Endothelial cell of coronary artery (primary cell): ENCODE data around the gene ZNF563. TPM values are rescaled to one million over a fixed set of nuclear protein-coding genes. Genes with fewer than 3 reads are reported as not detected.

Experiments
- total RNA-seq: library from RNA; depleted of rRNA; stranded (reverse); fragments of >200 nt; gene quantifications from 2 replicates; pipeline ENCODE4 v1.2.3, GENCODE V29; 2014

ZNF563 gene
- 0.45 and 2.1 TPM in 2 replicates for total RNA-seq

GRCh38 chr19:12333162-12334159, at the start of gene ZNF563:
Gene ZNF563, minus strand, starts transcription at chr19:12333633. Its CDS starts 151 bp downstream, at chr19:12333482.

GRCh38 chr19:12365236-12366162, 32.1 kb upstream of the ZNF563 start, which contains the start of gene ZNF442:
Gene ZNF442, minus strand, starts transcription at chr19:12365683. Its CDS starts 2,052 bp downstream, at chr19:12363631.

GRCh38 chr19:12294249-12295158, 38.9 kb downstream of the ZNF563 start, which contains the start of gene ZNF44:
Gene ZNF44, minus strand, starts transcription at chr19:12294883. Its CDS starts 189 bp downstream, at chr19:12294694.

Other genes with a start within 250 kb of the ZNF563 start
- 2.4 and 3.5 TPM in 2 replicates for gene ZNF20, start 193.3 kb downstream of the ZNF563 start, total RNA-seq
- 10.4 and 10.5 TPM in 2 replicates for gene ZNF625, start 176.9 kb downstream of the ZNF563 start, total RNA-seq
- 5.1 and 8.8 TPM in 2 replicates for gene ZNF136, start 170.5 kb downstream of the ZNF563 start, total RNA-seq
- gene ZNF44, start 38.8 kb downstream of the ZNF563 start, total RNA-seq: 5.0 and 6.9 TPM in 2 replicates
- 0.81 and 1.8 TPM in 2 replicates for gene ZNF442, start 32.0 kb upstream of the ZNF563 start, total RNA-seq
- gene ZNF799, start 67.6 kb upstream of the ZNF563 start, total RNA-seq: 3.7 and 4.4 TPM in 2 replicates
- 3.7 and 4.5 TPM in 2 replicates for gene ZNF443, start 107.4 kb upstream of the ZNF563 start, total RNA-seq
- 2.6 and 3.6 TPM in 2 replicates for gene ZNF709, start 151.2 kb upstream of the ZNF563 start, total RNA-seq
- 7.4 and 8.1 TPM in 2 replicates for gene ZNF564, start 217.8 kb upstream of the ZNF563 start, total RNA-seq